ENCODE data around the gene STIM2.

The STIM2 gene

DNA sequence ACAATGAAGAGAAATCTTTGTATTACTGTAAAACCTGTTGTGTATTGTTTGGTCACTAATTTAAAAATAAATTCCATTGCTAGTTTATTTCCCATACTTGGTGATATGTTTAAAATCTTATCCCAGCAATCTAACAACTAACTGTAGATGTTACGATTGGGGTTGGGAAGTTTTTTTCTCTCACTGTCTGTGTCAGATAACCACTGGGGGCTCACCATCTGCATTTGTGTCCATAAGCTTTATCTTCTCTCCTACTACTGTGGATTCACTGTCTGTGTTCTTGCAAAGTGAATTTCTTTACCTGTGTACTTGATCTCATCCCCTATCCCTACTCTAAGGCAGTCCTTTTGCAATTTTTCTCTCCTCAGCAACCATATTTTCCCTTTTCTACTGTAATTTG, 81.3 kb downstream of the STIM2 start:
- DNase-seq = no peak
- TF ChIP-seq, protein P1, sequence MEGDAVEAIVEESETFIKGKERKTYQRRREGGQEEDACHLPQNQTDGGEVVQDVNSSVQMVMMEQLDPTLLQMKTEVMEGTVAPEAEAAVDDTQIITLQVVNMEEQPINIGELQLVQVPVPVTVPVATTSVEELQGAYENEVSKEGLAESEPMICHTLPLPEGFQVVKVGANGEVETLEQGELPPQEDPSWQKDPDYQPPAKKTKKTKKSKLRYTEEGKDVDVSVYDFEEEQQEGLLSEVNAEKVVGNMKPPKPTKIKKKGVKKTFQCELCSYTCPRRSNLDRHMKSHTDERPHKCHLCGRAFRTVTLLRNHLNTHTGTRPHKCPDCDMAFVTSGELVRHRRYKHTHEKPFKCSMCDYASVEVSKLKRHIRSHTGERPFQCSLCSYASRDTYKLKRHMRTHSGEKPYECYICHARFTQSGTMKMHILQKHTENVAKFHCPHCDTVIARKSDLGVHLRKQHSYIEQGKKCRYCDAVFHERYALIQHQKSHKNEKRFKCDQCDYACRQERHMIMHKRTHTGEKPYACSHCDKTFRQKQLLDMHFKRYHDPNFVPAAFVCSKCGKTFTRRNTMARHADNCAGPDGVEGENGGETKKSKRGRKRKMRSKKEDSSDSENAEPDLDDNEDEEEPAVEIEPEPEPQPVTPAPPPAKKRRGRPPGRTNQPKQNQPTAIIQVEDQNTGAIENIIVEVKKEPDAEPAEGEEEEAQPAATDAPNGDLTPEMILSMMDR (IDR thresholded peaks at IDR 0.05; ENCODE audit: low read depth, low read length) = no peak
- no peaks in the 10 kb centered on the region for H3K27me3 ChIP-seq
- no peaks in the 10 kb centered on the region for H3K36me3 ChIP-seq
- H3K9me3 ChIP-seq = no peaks in the 10 kb centered on the region
- no peak overlapping the region for H3K4me3 ChIP-seq (ENCODE audit: low read depth, low read length)
- no peaks in the 10 kb centered on the region for H3K4me1 ChIP-seq

DNA sequence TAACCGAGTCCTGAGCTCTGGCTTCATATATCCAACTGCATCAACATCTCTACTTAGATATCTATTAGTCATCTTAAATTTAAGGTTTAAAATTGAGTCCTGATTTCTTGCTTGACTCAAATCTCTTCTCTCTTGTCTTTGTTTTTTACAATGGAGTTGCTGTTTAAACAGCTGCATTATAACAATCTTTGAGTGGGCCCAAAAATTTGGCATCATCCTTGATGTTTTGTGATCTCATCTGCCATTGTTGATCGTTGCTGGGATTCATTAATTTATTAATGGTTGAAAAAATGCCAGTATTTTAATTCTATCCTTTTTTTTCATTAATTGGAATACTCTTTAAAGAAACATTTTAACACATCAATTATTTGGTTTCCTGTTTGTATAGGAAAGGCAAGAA, 82.2 kb downstream of the STIM2 start:
- H3K27me3 ChIP-seq = no peaks in the 10 kb centered on the region
- no peaks in the 10 kb centered on the region for H3K36me3 ChIP-seq
- no peaks in the 10 kb centered on the region for H3K4me1 ChIP-seq
- no peak for DNase-seq
- TF ChIP-seq, protein P1 (IDR thresholded peaks at IDR 0.05; ENCODE audit: low read depth, low read length) = no peak
- H3K9me3 ChIP-seq = no peaks in the 10 kb centered on the region
- H3K4me3 ChIP-seq (ENCODE audit: low read depth, low read length) = no peak overlapping the region

DNA sequence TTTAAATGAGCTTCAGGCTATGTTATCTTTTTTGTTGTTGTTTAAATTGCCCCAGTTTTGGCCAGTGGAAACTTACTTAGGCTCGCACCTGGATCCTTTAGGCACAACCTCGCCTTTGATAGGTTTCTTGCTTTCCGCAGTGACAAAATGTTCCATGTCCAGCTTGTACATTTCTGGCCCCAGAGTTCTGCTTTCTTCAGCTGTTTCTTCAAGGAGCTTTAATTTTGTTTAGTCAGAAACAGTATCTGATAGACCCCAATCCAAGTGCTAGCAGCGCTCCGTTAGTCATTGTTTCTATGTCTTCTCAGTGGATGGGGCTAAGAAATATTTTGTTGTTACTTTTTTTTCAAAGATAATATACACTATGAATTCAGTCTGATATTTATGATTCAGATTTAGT, 82.8 kb downstream of the STIM2 start:
- H3K4me3 ChIP-seq (ENCODE audit: low read depth, low read length) = no peak overlapping the region
- H3K9me3 ChIP-seq = no peaks in the 10 kb centered on the region
- no peaks in the 10 kb centered on the region for H3K4me1 ChIP-seq
- no peak for DNase-seq
- no peaks in the 10 kb centered on the region for H3K27me3 ChIP-seq
- no peaks in the 10 kb centered on the region for H3K36me3 ChIP-seq
- TF ChIP-seq, protein P1 (IDR thresholded peaks at IDR 0.05; ENCODE audit: low read depth, low read length) = no peak

DNA sequence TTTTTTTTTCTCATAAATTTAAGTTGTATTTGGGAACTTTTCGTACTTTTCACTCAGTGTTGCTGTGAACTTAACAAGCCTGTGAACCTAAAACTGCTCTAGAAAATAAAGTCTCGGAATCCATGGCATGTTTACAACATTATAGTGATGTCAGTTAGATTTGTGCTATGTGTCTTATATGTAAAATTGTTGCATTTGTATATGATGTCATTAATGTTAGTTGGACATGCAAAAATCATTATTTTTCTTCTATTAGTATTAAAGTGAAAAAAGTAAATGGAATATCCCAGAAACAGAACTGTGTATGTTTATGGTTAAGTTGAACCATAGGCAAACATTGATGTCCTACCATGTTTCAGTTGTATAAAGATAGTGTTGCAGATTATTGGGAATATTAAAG, 85.2 kb downstream of the STIM2 start:
- TF ChIP-seq, protein P1 (IDR thresholded peaks at IDR 0.05; ENCODE audit: low read depth, low read length) = no peak
- H3K9me3 ChIP-seq = no peaks in the 10 kb centered on the region

DNA sequence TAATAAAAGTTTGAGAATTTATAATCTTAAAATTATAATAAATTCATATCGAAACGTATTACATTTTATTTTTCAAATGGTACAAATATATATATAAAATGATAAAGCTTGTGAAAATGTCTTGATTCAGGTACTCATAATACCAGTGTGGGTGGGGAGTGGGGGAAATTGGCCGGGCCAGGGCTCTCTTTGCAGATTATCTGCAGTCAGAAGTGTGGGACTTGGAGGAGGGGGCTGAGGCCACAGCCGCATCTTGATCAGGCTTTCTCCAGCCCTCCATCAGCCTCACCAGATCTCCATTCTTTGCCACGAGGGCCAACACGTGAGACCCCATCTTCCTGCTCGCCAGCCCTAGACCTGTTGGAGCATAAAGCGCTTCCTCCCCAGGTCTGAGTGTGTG, 86.7 kb downstream of the STIM2 start:
- TF ChIP-seq, protein P1 (IDR thresholded peaks at IDR 0.05; ENCODE audit: low read depth, low read length) = no peak
- H3K27me3 ChIP-seq = no peaks in the 10 kb centered on the region
- DNase-seq = no peak
- H3K36me3 ChIP-seq = no peaks in the 10 kb centered on the region
- H3K9me3 ChIP-seq = no peaks in the 10 kb centered on the region
- H3K4me3 ChIP-seq (ENCODE audit: low read depth, low read length) = no peak overlapping the region
- H3K4me1 ChIP-seq = no peaks in the 10 kb centered on the region

More for the DNA sequence above, 85.2 kb downstream of the STIM2 start:
- no peak overlapping the region for H3K4me3 ChIP-seq (ENCODE audit: low read depth, low read length)
- H3K36me3 ChIP-seq = no peaks in the 10 kb centered on the region
- no peaks in the 10 kb centered on the region for H3K4me1 ChIP-seq
- H3K27me3 ChIP-seq = no peaks in the 10 kb centered on the region
- DNase-seq = no peak

DNA sequence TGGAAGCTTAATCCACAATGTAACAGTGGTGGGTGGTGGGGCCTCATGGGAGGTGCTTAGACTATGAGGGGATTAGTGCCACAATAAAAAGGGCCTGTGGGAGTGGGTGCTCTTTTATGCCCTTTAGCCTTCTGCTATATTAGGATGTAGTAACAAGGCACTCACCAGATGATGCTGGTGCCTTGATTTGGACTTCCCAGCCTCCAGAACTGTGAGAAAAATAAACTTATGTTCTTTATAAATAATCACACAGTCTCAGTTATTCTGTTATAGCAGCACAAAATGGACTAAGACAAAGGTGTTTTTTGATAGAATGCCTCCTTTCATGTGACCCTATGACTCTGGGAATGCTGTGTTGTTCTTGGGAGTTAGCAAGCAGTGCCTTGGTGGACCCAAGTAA, 89.8 kb downstream of the STIM2 start:
- H3K27me3 ChIP-seq = no peaks in the 10 kb centered on the region
- peaks cover 4% of the 10 kb centered on the region; the same call in 1 of the 2 replicates for H3K4me1 ChIP-seq
- no peaks in the 10 kb centered on the region for H3K36me3 ChIP-seq
- H3K9me3 ChIP-seq = no peaks in the 10 kb centered on the region
- no peak overlapping the region for H3K4me3 ChIP-seq (ENCODE audit: low read depth, low read length)
- DNase-seq = no peak
- TF ChIP-seq, protein P1 (IDR thresholded peaks at IDR 0.05; ENCODE audit: low read depth, low read length) = no peak

All from BE2C (cell line).